ENCODE data around the gene FBN1.

Gene FBN1

DNA sequence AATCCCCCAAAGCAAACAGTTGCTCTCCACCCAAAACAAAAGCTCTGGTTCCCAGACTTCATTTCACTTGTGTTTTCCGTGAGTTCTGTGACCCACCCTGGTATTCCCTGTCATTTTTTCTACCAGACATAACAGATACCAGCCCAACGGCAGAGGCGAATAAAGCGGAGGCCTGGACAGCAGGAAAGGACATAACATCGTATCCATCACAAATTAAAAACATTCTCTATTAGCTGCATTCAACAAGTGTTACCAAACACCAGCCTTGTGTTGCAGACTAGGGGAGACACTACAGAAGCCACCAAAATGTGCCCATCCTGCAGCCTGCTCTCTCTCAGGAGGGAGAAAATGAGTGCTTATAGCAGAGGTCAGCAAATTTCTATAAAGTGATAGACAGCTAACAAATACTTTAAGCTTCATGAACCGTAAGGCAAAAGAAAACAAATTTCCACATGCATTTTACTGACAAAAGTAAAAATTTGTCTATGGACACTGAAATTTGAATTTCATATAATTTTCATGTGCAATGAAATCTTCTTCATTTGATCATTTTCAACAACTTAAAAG, 7.1 kb upstream of the FBN1 start:
- DNase-seq (ENCODE audit: low read depth in 2 of 2), result no peak

GRCh38 chr15:48650931-48651330, 5.4 kb upstream of the FBN1 start:
- no peak for DNase-seq (ENCODE audit: low read depth in 2 of 2)

DNA sequence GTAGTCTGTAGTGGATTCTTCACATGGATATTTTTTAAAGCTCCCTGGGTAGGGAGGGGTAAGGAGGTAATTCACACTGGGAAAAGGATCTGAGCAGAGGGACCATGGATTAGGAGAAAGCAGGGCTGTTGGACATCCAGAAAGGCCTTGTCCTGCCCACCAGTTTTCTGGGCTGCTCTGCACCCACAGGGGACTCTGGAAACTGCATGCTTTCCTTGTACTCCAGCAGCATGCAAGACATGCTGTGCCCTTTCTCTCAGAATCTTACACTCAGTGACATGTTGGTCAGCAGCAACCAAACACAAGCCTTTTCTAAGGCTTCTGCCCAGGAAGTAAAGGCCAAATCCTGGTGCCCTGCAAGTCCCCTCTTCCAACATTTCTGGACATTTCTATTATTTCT, 2.5 kb upstream of the FBN1 start:
- no peak for DNase-seq (ENCODE audit: low read depth in 2 of 2)

DNA sequence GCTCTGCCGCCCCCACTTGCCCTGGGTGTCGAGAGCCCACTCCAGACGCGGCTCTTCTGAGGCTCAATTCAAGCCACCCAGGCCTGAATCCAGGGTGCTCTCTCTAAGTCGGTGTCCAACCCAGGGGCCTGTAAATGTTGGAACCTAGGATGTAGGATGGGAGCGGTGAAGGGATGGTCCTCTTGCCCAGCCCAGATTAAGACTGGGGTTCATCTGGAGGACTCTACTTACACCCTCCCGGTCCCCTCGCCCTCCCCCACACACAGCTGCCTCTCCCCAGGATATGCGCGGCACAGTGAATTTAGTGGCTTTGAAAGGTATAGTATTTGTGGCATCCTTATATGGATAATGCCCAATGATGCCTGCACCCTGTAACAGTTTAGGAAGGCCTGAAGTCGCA, 822 bp upstream of the FBN1 start:
- no peak for DNase-seq (ENCODE audit: low read depth in 2 of 2)

- DNase-seq (ENCODE audit: low read depth in 2 of 2), result no peak
Measured at GRCh38 chr15:48644827-48645557, 517 bp downstream of the FBN1 start.

DNA sequence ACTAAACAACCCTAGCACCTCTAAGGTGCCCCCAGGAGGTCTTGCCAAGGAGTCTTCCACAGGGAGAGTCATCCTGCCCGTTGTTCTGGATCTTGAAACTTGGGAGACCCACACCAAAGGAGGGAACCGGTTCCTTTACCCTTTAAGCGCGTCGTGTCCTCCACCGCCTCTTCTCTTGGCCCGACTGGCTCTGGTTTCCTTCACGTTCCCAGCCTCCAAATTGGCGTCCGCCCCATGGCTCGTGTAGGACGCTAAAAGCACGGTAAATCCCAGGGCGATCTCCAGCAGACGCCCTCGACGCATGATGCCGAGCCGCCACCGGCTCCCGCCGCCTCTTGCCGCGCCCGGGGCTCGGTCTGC, 1.1 kb downstream of the FBN1 start:
- no peak for DNase-seq (ENCODE audit: low read depth in 2 of 2)

- DNase-seq (ENCODE audit: low read depth in 2 of 2), result no peak
Measured at GRCh38 chr15:48643776-48644466, 1.6 kb downstream of the FBN1 start.

DNA sequence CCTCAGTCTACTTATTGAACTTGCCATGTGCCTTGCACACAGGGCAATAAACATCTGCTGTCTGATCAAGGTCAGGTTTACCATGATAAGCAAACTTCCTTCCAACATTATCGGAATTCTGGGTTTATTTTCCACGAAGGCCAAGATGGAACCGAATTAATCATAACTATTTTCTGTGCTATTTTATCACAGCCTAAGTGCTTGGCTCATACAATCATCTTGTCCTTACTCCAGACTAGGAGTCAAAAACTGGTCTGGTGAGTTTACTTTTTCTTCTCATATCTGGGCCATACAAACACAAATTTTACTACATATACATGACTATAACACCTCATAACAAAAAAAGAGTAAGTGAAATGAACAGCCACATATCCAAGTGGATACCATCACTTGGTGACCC, 2.3 kb downstream of the FBN1 start:
- DNase-seq (ENCODE audit: low read depth in 2 of 2), result no peak

GRCh38 chr15:48642795-48643194, 2.7 kb downstream of the FBN1 start:
- no peak for DNase-seq (ENCODE audit: low read depth in 2 of 2)

- DNase-seq (ENCODE audit: low read depth in 2 of 2), result no peak
Measured at GRCh38 chr15:48641416-48641815, 4.1 kb downstream of the FBN1 start.

DNA sequence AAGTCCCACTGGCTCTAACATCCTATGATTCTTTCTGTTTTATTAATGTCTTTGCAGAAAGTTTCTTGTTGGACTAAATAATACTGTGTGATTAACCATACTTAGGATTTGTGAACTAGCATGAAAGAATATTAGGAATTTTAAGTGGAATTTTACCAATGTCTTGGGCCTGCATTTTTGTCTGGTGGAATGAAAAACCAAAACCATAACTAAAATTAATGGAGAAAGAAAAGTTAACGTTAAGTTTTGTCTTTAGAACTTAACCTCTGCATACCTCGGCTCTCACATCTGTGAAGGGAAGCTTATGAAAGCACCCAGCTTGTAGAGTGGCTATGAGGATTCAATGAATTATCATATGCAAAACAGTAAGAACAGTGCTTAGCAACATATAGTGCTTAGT, 6.5 kb downstream of the FBN1 start:
- no peak for DNase-seq (ENCODE audit: low read depth in 2 of 2)

DNA sequence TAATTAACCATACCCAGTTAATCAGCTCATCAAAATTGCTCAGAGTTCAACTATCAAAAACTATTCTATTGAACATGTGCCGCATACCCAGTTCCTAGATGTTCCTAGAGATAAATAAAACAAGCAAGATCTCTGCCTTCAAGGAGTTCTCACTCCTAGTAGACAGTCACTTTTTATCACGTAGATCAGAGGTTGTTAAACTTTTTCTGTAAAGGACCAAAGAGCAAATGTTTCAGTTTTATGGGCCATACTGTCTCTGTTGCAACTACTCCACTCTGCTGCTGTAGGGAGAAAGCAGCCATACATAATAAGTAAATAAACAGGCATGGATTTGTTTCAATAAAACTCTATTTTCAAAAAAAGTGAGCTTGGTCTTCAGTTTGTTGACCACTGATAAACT, 7.9 kb downstream of the FBN1 start:
- DNase-seq (ENCODE audit: low read depth in 2 of 2), result no peak

DNA sequence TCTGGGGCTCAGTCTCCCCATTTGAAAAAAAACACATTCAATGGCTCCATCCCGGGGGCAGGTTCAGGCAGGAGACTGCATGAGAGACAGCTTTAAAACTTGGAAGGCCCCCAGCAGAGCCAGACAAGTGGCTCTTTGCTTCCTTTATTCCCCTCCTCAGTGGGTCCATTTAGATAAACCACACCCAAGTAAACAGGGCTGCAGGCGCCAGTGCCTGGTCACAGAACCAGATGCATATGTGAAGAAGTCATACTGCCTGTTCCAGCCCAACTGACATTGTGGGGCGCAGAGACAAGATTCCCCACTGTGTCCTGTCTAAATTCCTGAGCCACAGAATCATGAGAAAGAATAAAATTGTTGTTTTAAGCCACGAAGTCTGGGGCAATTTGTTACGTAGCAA, 9.0 kb downstream of the FBN1 start:
- no peak for DNase-seq (ENCODE audit: low read depth in 2 of 2)

GRCh38 chr15:48634893-48635292, 10.6 kb downstream of the FBN1 start:
- no peak for DNase-seq (ENCODE audit: low read depth in 2 of 2)

DNA sequence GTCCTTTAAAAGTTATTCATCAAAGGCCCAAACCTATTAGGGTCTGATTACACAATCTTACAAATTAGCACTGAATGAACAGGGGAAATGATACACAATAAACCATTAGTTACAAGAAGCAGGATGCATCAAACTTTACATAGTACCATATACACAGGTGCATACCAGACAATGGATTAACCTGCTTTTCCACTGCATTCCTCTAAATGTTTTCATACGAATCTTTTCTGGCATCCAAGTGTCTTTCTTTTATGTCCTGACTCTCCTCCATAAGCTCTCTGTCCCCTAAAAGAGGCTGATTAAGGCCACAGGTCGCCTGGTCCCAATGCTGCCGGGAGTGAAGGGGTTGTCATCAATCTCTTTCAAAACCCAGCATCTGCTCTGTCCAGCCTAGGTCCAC, 11.4 kb downstream of the FBN1 start:
- DNase-seq (ENCODE audit: low read depth in 2 of 2), result no peak

GRCh38 chr15:48632651-48633050, 12.9 kb downstream of the FBN1 start:
- no peak for DNase-seq (ENCODE audit: low read depth in 2 of 2)

GRCh38 chr15:48631176-48631770, 14.2 kb downstream of the FBN1 start:
- no peak for DNase-seq (ENCODE audit: low read depth in 2 of 2)

GRCh38 chr15:48630245-48630644, 15.3 kb downstream of the FBN1 start:
- no peak for DNase-seq (ENCODE audit: low read depth in 2 of 2)

DNA sequence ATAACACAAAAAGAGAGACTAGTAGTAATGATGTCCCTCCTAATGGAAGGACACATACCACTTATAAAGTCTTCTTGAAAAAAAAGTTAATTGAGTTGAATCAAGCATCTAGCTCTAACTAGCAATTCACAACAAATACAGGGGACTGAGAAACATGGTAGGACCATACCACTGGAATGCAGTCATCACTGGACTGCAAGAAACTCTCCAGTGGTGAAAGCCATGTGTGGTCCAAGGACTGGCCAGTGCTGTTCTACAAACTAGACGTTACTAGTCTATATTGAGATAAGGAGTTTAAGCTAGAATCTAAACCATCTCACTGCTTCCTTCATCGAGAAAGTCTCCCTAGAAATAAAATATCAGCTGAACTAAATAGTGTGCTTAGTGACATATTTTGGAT, 16.7 kb downstream of the FBN1 start:
- no peak for DNase-seq (ENCODE audit: low read depth in 2 of 2)

- DNase-seq (ENCODE audit: low read depth in 2 of 2), result no peak
Measured at GRCh38 chr15:48627260-48627940, 18.1 kb downstream of the FBN1 start.

GRCh38 chr15:48625126-48625525, 20.4 kb downstream of the FBN1 start:
- no peak for DNase-seq (ENCODE audit: low read depth in 2 of 2)

DNA sequence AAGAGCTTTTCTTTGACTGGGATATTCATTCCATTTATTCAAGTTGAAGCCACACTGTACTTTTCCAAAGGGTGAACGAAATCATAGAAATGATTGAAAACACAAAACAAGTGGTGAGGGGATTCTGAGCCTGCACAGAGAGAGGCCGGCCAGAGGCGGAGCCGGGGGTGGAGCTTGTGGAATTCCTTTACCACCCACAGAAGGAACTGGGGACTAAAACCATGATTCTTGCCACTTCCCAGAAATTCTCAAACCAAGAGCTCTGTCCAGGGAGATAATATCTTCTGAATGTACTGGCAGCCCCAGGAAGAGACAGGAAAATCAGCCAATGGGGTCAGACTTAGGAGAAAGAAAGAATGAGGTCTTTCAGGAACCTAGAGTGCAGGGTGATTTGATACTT, 20.8 kb downstream of the FBN1 start:
- DNase-seq (ENCODE audit: low read depth in 2 of 2), result no peak

Data from stimulated activated CD4-positive, alpha-beta T cell treated with anti-CD3 and anti-CD28 coated beads, Interleukin-15, amount 100 ng/mL, for 48 hours (primary cell).